NCI-H446 (cell line): ENCODE results near the gene DEPP1.

Experiments used
- DNase-seq, 2 experiments: peaks; one replicate each; lab custom pipeline; 2025; lab: John Stamatoyannopoulos, UW

DEPP1 gene

DNA sequence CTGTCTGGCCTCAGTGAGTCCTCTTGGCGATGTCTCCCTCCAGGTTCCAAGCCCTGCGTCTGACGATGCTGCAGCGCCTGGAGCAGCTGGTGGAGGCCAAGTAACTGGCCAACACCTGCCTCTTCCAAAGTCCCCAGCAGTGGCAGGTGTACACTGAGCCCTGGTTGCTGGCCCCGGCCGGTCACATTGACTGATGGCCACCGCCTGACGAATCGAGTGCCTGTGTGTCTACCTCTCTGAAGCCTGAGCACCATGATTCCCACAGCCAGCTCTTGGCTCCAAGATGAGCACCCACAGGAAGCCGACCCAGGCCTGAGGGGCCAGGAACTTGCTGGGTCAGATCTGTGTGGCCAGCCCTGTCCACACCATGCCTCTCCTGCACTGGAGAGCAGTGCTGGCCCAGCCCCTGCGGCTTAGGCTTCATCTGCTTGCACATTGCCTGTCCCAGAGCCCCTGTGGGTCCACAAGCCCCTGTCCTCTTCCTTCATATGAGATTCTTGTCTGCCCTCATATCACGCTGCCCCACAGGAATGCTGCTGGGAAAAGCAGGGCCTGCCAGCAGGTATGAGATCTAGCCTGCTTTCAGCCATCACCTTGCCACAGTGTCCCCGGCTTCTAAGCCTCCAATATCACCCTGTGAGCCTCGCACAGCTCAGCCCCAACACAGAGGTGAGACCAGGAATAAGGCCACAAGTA lies 14.8 kb upstream of the DEPP1 start:
- no peak for DNase-seq

GRCh38 chr10:44992732-44993225 lies 14.2 kb upstream of the DEPP1 start:
- DNase-seq: no peak

DNA sequence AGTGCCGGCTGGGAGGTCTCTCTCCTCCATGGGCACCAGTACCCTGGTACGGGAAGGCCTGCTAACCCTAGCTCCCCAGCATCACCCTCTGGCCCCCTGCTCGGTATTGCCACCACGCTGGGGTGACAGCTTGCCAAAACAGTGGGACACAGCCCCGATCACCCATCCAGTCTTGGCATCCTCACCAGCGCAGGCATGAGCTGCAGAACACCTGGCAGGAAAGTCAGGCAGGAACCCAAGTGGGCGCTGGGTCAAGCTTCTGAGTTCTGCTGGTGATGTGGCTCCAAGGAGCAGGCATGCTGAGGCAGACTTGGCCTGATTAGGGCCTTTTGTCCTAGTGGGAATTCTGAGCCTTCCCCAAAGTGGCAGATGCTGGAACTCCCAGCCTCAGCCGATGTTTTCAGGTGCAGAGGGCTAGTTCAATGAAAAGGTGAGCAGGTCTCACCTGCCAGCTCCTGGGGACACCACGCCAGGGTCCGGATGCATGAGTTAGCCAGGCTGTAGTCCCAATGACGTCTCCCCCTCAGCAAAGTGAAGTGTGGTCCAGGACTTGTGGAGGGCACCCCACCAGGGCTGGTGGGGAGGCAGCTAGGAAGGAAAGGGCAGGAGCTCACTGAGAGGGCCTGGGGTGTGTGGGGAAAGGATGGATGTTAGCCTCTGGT lies 13.6 kb upstream of the DEPP1 start:
- DNase-seq: peak in 1 of 2 experiments; percentile 14

DNA sequence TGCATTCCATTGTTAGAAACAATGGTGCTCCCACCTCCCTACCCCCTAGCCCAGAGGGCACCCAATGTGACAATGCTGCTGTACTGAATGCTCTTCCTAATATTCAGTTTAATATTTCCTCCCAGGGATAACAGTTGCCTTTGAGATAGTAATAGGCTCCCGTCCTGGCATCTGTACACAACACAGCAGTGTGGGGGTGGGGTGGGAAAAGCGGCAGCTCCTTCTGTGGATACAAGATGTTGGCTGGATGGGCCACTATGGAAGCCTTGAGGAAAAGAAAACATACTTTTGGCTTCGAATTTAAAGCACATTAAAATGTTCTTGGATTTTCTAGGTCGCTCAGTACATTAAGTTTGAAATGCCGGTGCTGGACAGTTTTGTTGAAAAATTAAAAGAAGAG lies 13.0 kb upstream of the DEPP1 start:
- no peak for DNase-seq

DNA sequence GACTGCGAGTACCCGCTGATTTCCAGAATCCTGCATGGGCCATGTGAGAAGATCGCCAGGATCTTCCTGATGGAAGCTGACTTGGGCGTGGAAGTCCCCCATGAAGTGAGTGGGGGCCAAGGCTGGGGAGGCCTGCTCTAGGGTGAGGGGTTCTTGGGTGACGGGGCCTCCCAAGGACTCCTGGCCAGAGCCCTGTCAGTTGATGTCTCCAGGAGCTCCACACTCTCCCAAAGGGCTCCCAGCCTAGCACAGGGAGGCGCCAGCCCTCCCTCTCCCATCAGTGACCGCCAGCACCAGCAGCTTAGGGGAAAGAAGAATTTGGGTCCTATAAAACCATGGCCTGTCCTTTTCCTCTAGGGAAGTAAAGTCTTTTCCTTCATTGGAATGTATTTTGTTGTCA lies 12.4 kb upstream of the DEPP1 start:
- DNase-seq: no peak

- no peak for DNase-seq
Measured at GRCh38 chr10:44990302-44990655, 11.7 kb upstream of the DEPP1 start.

DNA sequence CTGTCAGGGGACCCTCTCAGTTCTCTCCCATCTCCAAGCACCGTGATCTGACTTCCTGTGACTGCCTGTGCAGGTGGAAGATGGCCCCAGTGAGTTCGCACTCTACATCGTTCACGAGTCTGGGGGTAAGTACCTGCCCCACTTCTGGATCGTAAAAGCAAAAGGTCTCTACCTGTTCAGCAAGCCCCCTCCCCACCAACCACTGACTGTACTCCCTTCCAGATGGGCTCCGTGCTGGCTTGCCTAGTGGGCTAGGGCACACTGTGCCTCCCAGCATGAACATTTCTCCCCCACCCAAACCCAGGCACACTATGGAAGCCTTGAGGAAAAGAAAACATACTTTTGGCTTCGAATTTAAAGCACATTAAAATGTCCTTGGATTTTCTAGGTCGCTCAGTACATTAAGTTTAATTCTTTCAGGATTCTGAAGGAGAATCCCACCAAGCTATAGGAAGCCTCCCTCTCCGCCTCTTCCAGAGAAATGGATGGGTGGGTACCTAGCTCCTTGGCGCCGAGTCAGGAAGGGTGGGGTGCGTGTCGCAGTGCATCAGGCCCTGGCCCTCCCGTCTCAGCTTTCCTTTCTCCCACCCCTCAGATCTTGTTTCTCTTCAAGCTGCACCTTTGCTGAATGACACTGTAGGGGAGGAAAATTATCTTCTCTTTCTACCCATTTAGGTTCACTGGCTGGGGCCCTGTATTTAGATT lies 11.1 kb upstream of the DEPP1 start:
- no peak for DNase-seq

DNA sequence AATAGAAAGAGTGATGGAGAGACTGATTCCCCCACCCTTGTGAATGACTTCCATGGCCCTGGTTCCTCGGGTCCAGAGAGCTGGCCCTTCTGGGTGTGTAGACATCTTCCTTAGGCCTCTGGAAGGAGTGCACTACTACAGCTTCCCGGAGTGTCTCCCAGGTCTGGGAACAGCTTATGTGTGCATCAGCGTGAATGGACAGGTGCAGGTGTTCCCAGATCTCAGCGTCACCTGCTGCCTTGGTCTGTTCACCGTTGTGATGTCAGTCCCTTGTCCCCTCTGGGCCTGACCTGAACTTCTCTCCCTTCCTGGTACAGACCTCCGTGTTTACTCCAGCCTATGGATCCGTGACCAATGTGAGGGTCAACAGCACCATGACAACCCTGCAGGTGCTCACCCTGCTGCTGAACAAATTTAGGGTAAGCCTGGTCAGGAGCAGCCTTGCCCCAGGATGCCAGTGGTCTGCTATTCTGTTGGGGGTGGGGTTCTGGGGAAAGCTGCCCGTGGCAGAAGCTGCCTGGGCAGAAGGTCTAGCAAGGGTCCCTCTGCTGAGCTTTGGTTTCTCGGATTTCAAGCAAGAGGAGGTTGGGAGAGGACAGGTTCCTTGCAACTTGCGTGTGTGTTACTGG lies 10.5 kb upstream of the DEPP1 start:
- no peak for DNase-seq

- DNase-seq: no peak
Measured at GRCh38 chr10:44986670-44987069, 8.1 kb upstream of the DEPP1 start.

- no peak for DNase-seq
Measured at GRCh38 chr10:44986179-44986578, 7.6 kb upstream of the DEPP1 start.

DNA sequence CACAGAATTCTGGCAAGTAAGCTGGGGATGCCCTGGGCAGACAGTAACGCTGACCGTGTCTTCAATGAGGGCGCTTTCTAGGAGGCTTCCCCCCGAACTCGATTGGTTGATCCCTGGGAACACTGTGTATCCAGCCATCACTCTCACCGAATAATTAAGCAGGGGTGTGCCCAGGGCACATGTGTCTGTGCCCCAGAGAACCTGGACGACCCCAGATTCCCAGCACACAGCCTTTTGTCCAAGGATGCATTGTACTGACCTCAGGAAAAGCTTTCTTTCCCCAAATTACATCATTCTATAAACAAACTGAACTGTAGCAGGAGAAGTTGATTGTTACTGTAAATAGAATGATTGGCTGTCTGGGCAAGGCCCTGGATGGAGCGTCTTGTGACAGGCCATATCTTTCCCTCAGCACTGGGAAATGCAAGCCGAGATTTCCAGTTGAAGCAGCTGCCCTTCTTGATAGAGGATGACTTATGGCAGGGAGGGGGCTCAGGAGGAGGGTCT lies 6.6 kb upstream of the DEPP1 start:
- DNase-seq: no peak

GRCh38 chr10:44984671-44985101 lies 6.1 kb upstream of the DEPP1 start:
- no peak for DNase-seq

DNA sequence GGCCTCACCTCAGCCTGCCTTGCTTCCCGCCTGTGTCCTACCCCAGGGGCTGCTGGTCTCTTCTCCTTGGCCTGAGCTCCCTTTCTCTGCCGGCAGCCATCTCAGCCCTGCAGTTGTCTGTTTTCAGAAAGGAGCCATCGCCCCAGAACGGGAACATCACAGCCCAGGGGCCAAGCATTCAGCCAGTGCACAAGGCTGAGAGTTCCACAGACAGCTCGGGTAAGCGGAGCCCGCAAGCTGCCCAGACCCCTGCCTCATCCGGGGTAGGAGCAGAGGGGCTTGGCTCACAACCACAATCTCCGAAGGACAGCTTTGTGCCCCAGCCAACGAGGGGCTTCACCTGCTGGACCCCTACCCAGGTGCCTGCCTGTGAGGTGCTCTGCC lies 5.3 kb upstream of the DEPP1 start:
- DNase-seq: no peak

DNA sequence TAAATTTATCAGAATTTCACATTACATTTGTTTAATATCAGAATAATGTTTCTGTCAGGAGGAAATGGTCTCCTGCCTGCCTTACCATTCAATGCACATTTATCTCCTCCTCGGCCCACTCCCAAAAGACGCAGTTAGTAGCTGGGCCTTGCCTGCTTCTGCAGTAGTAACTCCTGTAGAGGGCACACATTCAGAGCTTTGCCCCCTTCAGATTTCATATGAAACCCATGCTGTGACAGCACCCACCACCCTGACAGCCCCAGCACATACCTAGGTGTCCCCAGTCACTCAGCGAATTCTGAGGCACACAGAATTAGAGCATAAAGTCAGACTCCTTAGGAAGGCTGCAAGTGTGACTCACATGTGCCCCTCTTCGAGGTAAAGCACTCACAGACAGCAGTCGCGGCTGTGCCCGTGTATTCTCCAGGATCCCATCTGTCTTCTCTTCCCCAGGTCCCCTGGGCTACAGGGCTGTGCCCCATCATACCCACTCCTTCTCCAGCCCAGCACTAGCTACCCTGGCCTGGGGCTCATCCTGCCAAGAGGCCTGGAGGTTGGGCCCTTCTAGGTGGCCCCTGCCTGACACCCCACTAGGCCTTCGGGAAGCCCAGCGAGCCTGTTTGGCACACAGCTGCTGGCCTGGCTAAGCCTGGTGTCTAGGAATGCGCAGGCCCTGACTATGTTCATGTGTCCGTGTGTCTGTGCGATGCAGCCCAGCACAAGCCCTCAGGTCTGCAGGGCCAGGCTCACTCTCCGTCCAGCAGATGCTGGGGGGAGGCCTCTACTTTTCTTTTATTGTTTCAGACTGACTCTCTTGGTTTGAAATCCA lies 4.7 kb upstream of the DEPP1 start:
- no peak for DNase-seq

DNA sequence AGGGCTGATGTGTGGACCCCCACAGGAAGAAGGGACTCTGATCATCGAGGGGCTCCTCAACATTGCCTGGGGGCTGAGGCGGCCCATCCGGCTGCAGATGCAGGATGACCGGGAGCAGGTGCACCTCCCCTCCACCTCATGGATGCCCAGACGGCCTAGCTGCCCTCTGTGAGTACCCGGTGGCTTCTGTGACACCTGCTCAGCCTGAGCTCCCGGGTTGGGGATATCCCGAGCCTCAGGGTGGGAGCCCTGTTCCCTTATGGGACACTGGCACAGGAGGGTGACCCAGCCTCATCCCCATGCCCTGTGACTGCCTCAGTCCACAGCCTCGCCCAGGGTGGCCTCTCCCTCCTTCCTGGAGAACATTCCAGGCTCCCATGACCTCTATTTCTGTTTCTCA lies 3.9 kb upstream of the DEPP1 start:
- no peak for DNase-seq

GRCh38 chr10:44982114-44982460 lies 3.5 kb upstream of the DEPP1 start:
- DNase-seq: no peak

- no peak for DNase-seq
Measured at GRCh38 chr10:44981172-44982113, 2.8 kb upstream of the DEPP1 start.

- DNase-seq: no peak
Measured at GRCh38 chr10:44980309-44981171, 1.9 kb upstream of the DEPP1 start.
